IMR-90 (cell line): ENCODE results near the gene ORC5. TPM values are rescaled to one million over a fixed set of nuclear protein-coding genes. Genes with fewer than 3 reads are reported as not detected.
"Not testable (repeated sequence)": the region's sequence is repeated elsewhere in the genome, so short reads cannot be mapped to it uniquely, and the experiment has no call there.

Source experiments
- ATAC-seq: fragments of 200-7000 bp; cut with Tn5 transposase; 2 replicates; pipeline ENCODE4 v1.9.1; 2020; ENCODE audit warnings: low read depth, mild to moderate bottlenecking, moderate library complexity
- BruUV-seq: library from RNA; stranded (reverse); fragments of 400-500 nt; replicated peaks from 2 replicates; lab custom pipeline; 2021; lab: Mats Ljungman, UMichigan
- CTCF ChIA-PET: fragments of 300-600 bp; formaldehyde crosslinking; extraction: SDS; loops from one replicate; lab custom pipeline; 2021; ENCODE audit warnings: antibody characterized with exemption; lab: Yijun Ruan, JAX
- POLR2A ChIA-PET: fragments of 300-600 bp; sonication (Branson Sonifier 250); formaldehyde crosslinking; loops from one replicate; lab custom pipeline; 2022; ENCODE audit warnings: antibody characterized with exemption; ENCODE audit not compliant: unreplicated experiment; lab: Charles Lee
- DNase-seq: peaks from one replicate; pipeline ENCODE4 v3.0.0; 2013
- H2AFZ ChIP-seq: replicated peaks from 2 replicates; pipeline ENCODE3; 2013; ENCODE audit warnings: low read length, mild to moderate bottlenecking; ENCODE audit not compliant: poor library complexity
- H2AK5ac ChIP-seq: 2 replicates; pipeline ENCODE4 v1.6.1; 2013; ENCODE audit warnings: low read depth, low read length, inconsistent platforms
- H2AK9ac ChIP-seq: replicated peaks from 2 replicates; pipeline ENCODE3; 2013; ENCODE audit warnings: mild to moderate bottlenecking, low read depth, low read length, moderate library complexity; ENCODE audit not compliant: poor library complexity
- H2BK120ac ChIP-seq: 2 replicates; pipeline ENCODE4 v1.6.1; 2013; ENCODE audit warnings: low read depth, low read length, inconsistent platforms
- H2BK15ac ChIP-seq: 3 replicates; pipeline ENCODE4 v1.6.1; 2013; ENCODE audit warnings: low read depth, low read length, inconsistent platforms
- H2BK20ac ChIP-seq: 2 replicates; pipeline ENCODE4 v1.6.1; 2013; ENCODE audit warnings: low read depth, mild to moderate bottlenecking, inconsistent platforms, low read length, moderate library complexity
- H2BK5ac ChIP-seq: 2 replicates; pipeline ENCODE4 v1.6.1; 2013; ENCODE audit warnings: mild to moderate bottlenecking, low read depth, low read length, inconsistent platforms; ENCODE audit not compliant: poor library complexity, severe bottlenecking
- H3K14ac ChIP-seq: replicated peaks from 2 replicates; pipeline ENCODE4 v1.6.1; 2013; ENCODE audit warnings: low read depth, low read length, inconsistent platforms
- H3K18ac ChIP-seq: 2 replicates; pipeline ENCODE4 v1.6.1; 2013; ENCODE audit warnings: low read depth, low read length, control low read depth
- H3K23ac ChIP-seq: 2 replicates; pipeline ENCODE4 v1.6.1; 2013; ENCODE audit warnings: low read depth, low read length, inconsistent platforms
- H3K27ac ChIP-seq: 2 replicates; pipeline ENCODE4 v1.5.1; 2013; ENCODE audit warnings: mild to moderate bottlenecking, control low read depth, low read length; ENCODE audit not compliant: insufficient read depth
- H3K27me3 ChIP-seq: 2 replicates; pipeline ENCODE4 v1.6.1; 2013; ENCODE audit warnings: low read length; ENCODE audit not compliant: control insufficient read depth, insufficient read depth
- H3K36me3 ChIP-seq: 2 replicates; pipeline ENCODE4 v1.6.1; 2013; ENCODE audit warnings: low read length, mixed read lengths; ENCODE audit not compliant: control insufficient read depth, insufficient read depth
- H3K4ac ChIP-seq: 2 replicates; pipeline ENCODE4 v1.6.1; 2013; ENCODE audit warnings: low read depth, low read length, inconsistent platforms
- H3K4me1 ChIP-seq: 2 replicates; pipeline ENCODE4 v1.6.1; 2013; ENCODE audit warnings: low read length, mixed read lengths; ENCODE audit not compliant: control insufficient read depth, insufficient read depth
- H3K4me2 ChIP-seq: 2 replicates; pipeline ENCODE4 v1.6.1; 2013; ENCODE audit warnings: low read depth, mild to moderate bottlenecking, control low read depth, low read length, moderate library complexity
- H3K4me3 ChIP-seq: 2 replicates; pipeline ENCODE4 v1.5.1; 2013; ENCODE audit warnings: low read depth, mild to moderate bottlenecking, control low read depth, low read length, moderate library complexity; ENCODE audit not compliant: insufficient read depth
- H3K56ac ChIP-seq: 2 replicates; pipeline ENCODE4 v1.6.1; 2013; ENCODE audit warnings: low read length, inconsistent platforms; ENCODE audit not compliant: insufficient read depth; ENCODE audit errors: extremely low read depth
- H3K79me1 ChIP-seq, 2 experiments: 2 replicates each; pipeline ENCODE4 v1.6.1; 2013; ENCODE audit warnings: low read length in 2 of 2, inconsistent platforms in 1 of 2, low read depth in 1 of 2
- H3K9ac ChIP-seq: 2 replicates; pipeline ENCODE4 v1.6.1; 2013; ENCODE audit warnings: low read depth, low read length, control low read depth
- H3K9me1 ChIP-seq: 2 replicates; pipeline ENCODE4 v1.6.1; 2013; ENCODE audit warnings: low read length, inconsistent platforms; ENCODE audit not compliant: insufficient read depth
- H3K9me3 ChIP-seq: 2 replicates; pipeline ENCODE4 v1.6.1; 2013; ENCODE audit warnings: low read length; ENCODE audit not compliant: control insufficient read depth, insufficient read depth
- H4K20me1 ChIP-seq: 2 replicates; pipeline ENCODE4 v1.6.1; 2013; ENCODE audit warnings: low read length, inconsistent platforms; ENCODE audit not compliant: insufficient read depth
- H4K5ac ChIP-seq: 2 replicates; pipeline ENCODE4 v1.6.1; 2013; ENCODE audit warnings: mild to moderate bottlenecking, low read depth, low read length, control low read depth
- H4K8ac ChIP-seq, 2 experiments: 2 replicates each; pipeline ENCODE4 v1.6.1; 2013; ENCODE audit warnings: low read depth in 2 of 2, low read length in 2 of 2, control low read depth in 1 of 2, inconsistent platforms in 1 of 2
- H4K91ac ChIP-seq: 2 replicates; pipeline ENCODE4 v1.6.1; 2013; ENCODE audit warnings: low read depth, low read length, inconsistent platforms; ENCODE audit not compliant: insufficient read depth
- WGBS, 2 experiments: methylation state at CpG; one replicate each; pipeline versions ENCODE4 v1.1.5 to v1.1.7; 2013; ENCODE audit warnings: missing lambda C conversion rate in 2 of 2; ENCODE audit not compliant: insufficient read length in 1 of 2; ENCODE audit errors: extremely low coverage in 2 of 2; 5-methylcytosine and 5-hydroxymethylcytosine counted together
- dilution Hi-C: fragments of 300-500 bp; cut with HindIII; formaldehyde crosslinking; loops from one replicate; pipeline ENCODE4 v1.14.3; 2018; ENCODE audit warnings: low sequenced_read_pairs; ENCODE audit not compliant: unreplicated experiment
- in situ Hi-C: fragments of 300-500 bp; cut with MboI; formaldehyde crosslinking; loops from 3 replicates; pipeline ENCODE4 v1.14.3; 2019; ENCODE audit warnings: low sequenced_read_pairs, inconsistent platforms, mixed read lengths
- intact Hi-C: fragments of 100-400 bp; cut with micrococcal nuclease; formaldehyde crosslinking; loops from 2 replicates; pipeline ENCODE4 v1.10.0; 2022
- polyA plus RNA-seq, 3 experiments: library from polyadenylated mRNA; depleted of rRNA; stranded (reverse); fragments of >200 nt; gene quantifications; 2 replicates each; pipeline ENCODE4 v1.2.3, GENCODE V29; 2012; ENCODE audit warnings: low replicate concordance in 1 of 3
- total RNA-seq: library from RNA; depleted of rRNA; stranded (reverse); fragments of >200 nt; gene quantifications from 2 replicates; pipeline ENCODE4 v1.2.3, GENCODE V29; 2012

The ORC5 gene
- total and polyA plus RNA-seq, 2 of the 4 experiments (the other 2 are of a cell fraction) = 7.9 to 18.8 TPM

DNA sequence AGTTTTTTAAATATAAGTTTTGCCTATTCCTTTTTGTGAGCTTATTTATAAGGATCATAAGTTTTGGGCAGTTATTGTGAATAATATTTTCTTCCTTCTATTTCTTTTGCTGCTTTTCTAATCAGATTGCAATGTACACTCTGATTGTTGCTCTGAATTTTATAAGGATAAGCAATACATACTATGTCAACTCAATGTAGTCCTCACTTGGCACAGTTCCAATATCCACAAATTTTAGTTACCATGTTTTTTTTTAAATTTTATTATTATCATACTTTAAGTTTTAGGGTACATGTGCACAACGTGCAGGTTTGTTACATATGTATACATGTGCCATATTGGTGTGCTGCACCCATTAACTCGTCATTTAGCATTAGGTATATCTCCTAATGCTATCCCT, 27.2 kb upstream of the ORC5 start:
- H3K4me2 ChIP-seq, H3K36me3 ChIP-seq, H3K9me1 ChIP-seq, H3K27ac ChIP-seq, H2AFZ ChIP-seq, H2BK5ac ChIP-seq, H3K4ac ChIP-seq, H3K4me3 ChIP-seq, H3K4me1 ChIP-seq, H3K14ac ChIP-seq, POLR2A ChIA-PET, H4K5ac ChIP-seq, H3K27me3 ChIP-seq, H3K79me1 ChIP-seq, H3K9me3 ChIP-seq, H4K91ac ChIP-seq, H4K8ac ChIP-seq, BruUV-seq, H2BK20ac ChIP-seq, H2BK15ac ChIP-seq, ATAC-seq, dilution Hi-C loops, CTCF ChIA-PET, H4K20me1 ChIP-seq, H3K23ac ChIP-seq, H3K18ac ChIP-seq, H3K9ac ChIP-seq, DNase-seq, H2AK5ac ChIP-seq, H2BK120ac ChIP-seq, H3K56ac ChIP-seq, H2AK9ac ChIP-seq: not testable (repeated sequence)
- in situ Hi-C loops (loop anchor here (10.0 kb wide), 1 partner anchor 610 kb away; no protein-coding TSS in a partner anchor), intact Hi-C loops (loop anchor here (5.0 kb wide), 1 partner anchor 682 kb away; no protein-coding TSS in a partner anchor)
- no CpG with 5 or more reads among the region's 2 CpGs for whole genome bisulfite sequencing, 2 experiments
